ENCODE results near the gene NAV3. TPM values are rescaled to one million over a fixed set of nuclear protein-coding genes. Genes with fewer than 3 reads are reported as not detected.

Gene NAV3, protein sequence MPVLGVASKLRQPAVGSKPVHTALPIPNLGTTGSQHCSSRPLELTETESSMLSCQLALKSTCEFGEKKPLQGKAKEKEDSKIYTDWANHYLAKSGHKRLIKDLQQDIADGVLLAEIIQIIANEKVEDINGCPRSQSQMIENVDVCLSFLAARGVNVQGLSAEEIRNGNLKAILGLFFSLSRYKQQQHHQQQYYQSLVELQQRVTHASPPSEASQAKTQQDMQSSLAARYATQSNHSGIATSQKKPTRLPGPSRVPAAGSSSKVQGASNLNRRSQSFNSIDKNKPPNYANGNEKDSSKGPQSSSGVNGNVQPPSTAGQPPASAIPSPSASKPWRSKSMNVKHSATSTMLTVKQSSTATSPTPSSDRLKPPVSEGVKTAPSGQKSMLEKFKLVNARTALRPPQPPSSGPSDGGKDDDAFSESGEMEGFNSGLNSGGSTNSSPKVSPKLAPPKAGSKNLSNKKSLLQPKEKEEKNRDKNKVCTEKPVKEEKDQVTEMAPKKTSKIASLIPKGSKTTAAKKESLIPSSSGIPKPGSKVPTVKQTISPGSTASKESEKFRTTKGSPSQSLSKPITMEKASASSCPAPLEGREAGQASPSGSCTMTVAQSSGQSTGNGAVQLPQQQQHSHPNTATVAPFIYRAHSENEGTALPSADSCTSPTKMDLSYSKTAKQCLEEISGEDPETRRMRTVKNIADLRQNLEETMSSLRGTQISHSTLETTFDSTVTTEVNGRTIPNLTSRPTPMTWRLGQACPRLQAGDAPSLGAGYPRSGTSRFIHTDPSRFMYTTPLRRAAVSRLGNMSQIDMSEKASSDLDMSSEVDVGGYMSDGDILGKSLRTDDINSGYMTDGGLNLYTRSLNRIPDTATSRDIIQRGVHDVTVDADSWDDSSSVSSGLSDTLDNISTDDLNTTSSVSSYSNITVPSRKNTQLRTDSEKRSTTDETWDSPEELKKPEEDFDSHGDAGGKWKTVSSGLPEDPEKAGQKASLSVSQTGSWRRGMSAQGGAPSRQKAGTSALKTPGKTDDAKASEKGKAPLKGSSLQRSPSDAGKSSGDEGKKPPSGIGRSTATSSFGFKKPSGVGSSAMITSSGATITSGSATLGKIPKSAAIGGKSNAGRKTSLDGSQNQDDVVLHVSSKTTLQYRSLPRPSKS (N-terminal part only)
- total RNA-seq (2021; ENCODE audit: unreplicated experiment) (2.5 TPM), Bru-seq, nascent RNA (percentile 35 among the genes with signal in this experiment), BruChase-seq, experiment 1, labeled RNA remaining after a 2-hour chase (percentile 29 among the genes with signal in this experiment), BruChase-seq, experiment 2, labeled RNA remaining after a 6-hour chase (percentile 26 among the genes with signal in this experiment)
- polyA plus RNA-seq (2012; ENCODE audit: insufficient read length), result 0.27 TPM
- long read RNA-seq, partial matches to known transcripts, result 0 of 1 reads
- long read RNA-seq, other reads (novel, unspliced or antisense), result 1 of 1 reads

- TF ChIP-seq SIN3A (IDR thresholded peaks at IDR 0.05; ENCODE audit: borderline replicate concordance, insufficient read depth, low read depth, low read length), result no peak
- TF ChIP-seq, protein P1, sequence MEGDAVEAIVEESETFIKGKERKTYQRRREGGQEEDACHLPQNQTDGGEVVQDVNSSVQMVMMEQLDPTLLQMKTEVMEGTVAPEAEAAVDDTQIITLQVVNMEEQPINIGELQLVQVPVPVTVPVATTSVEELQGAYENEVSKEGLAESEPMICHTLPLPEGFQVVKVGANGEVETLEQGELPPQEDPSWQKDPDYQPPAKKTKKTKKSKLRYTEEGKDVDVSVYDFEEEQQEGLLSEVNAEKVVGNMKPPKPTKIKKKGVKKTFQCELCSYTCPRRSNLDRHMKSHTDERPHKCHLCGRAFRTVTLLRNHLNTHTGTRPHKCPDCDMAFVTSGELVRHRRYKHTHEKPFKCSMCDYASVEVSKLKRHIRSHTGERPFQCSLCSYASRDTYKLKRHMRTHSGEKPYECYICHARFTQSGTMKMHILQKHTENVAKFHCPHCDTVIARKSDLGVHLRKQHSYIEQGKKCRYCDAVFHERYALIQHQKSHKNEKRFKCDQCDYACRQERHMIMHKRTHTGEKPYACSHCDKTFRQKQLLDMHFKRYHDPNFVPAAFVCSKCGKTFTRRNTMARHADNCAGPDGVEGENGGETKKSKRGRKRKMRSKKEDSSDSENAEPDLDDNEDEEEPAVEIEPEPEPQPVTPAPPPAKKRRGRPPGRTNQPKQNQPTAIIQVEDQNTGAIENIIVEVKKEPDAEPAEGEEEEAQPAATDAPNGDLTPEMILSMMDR (IDR thresholded peaks at IDR 0.05), result no peak
- no peak for TF ChIP-seq POLR2AphosphoS5 (IDR thresholded peaks at IDR 0.05; ENCODE audit: low read depth, low read length)
- TF ChIP-seq, protein P2, sequence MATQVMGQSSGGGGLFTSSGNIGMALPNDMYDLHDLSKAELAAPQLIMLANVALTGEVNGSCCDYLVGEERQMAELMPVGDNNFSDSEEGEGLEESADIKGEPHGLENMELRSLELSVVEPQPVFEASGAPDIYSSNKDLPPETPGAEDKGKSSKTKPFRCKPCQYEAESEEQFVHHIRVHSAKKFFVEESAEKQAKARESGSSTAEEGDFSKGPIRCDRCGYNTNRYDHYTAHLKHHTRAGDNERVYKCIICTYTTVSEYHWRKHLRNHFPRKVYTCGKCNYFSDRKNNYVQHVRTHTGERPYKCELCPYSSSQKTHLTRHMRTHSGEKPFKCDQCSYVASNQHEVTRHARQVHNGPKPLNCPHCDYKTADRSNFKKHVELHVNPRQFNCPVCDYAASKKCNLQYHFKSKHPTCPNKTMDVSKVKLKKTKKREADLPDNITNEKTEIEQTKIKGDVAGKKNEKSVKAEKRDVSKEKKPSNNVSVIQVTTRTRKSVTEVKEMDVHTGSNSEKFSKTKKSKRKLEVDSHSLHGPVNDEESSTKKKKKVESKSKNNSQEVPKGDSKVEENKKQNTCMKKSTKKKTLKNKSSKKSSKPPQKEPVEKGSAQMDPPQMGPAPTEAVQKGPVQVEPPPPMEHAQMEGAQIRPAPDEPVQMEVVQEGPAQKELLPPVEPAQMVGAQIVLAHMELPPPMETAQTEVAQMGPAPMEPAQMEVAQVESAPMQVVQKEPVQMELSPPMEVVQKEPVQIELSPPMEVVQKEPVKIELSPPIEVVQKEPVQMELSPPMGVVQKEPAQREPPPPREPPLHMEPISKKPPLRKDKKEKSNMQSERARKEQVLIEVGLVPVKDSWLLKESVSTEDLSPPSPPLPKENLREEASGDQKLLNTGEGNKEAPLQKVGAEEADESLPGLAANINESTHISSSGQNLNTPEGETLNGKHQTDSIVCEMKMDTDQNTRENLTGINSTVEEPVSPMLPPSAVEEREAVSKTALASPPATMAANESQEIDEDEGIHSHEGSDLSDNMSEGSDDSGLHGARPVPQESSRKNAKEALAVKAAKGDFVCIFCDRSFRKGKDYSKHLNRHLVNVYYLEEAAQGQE (IDR thresholded peaks at IDR 0.05; ENCODE audit: insufficient read depth in 1 of 2, low read depth in 2 of 2, low read length in 1 of 2), result no peak
- no peak for TF ChIP-seq TCF7L2 (IDR thresholded peaks at IDR 0.05; ENCODE audit: low read depth, low read length)
- intact Hi-C loops (cut with micrococcal nuclease; ENCODE audit: unreplicated experiment) (no loop called here), in situ Hi-C loops (cut with HindIII; ENCODE audit: low pct_unique_long_range_greater_than_20kb, low sequenced_read_pairs) (no loop called here)
- no TSS peak for BruUV-seq (replicated peaks)
- no peaks in the 10 kb centered on the region for H3K27me3 ChIP-seq (ENCODE audit: control insufficient read depth, insufficient read depth, low read length)
- ChIA-PET CTCF (no interaction called here), POLR2A (no interaction called here)
- no peaks in the 10 kb centered on the region for H3K4me1 ChIP-seq (ENCODE audit: control insufficient read depth, insufficient read depth, low read length)
- H3K27ac ChIP-seq (ENCODE audit: low read length), result no peak within 1 kb of the TSS
- H3K9me3 ChIP-seq (ENCODE audit: control insufficient read depth, insufficient read depth, low read depth, low read length), result no peaks in the 10 kb centered on the region
- DNase-seq (ENCODE audit: low read depth, low spot score), result no peak
- ATAC-seq, result no peak
- H3K36me3 ChIP-seq (ENCODE audit: control insufficient read depth, insufficient read depth, low read length), result no peaks in the 10 kb centered on the region
- no peak within 1 kb of the TSS for H3K4me3 ChIP-seq (ENCODE audit: low read depth in 2 of 2, low read length in 2 of 2)
These were observed at the start of gene NAV3 for GRCh38 chr12:77830583-77831351. Gene NAV3 (plus strand): TSS chr12:77830894. CDS start chr12:77831462, 568 bp downstream.

DNA sequence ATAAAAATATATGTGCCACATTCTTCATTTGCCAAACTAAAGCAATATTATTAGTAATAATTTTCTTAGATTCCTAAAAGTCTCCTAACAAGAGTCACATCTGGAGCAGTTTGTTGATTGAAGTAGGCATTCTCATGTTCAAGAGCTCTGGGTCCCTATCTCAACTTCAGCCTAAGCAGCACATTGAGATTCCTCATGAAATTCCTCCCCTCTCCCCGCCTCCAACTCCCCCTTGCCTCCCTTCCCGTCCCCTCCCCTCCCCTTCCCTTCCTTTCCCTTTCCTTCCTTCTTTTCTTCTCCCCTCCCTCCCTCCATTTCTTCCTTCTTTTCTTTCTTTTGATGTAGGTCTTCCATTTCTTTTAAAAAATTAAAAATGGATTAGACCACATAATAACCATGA is 48.7 kb upstream of the NAV3 start:
- BruUV-seq (replicated peaks), result no TSS peak
- Histone ChIP-seq H3K4me1 (ENCODE audit: control insufficient read depth, insufficient read depth, low read length) (no peaks in the 10 kb centered on the region), H3K36me3 (ENCODE audit: control insufficient read depth, insufficient read depth, low read length) (no peaks in the 10 kb centered on the region), H3K9me3 (ENCODE audit: control insufficient read depth, insufficient read depth, low read depth, low read length) (no peaks in the 10 kb centered on the region; the same call in 1 of the 2 replicates), H3K4me3 (ENCODE audit: low read depth in 2 of 2, low read length in 2 of 2) (no peak overlapping the region), H3K27me3 (ENCODE audit: control insufficient read depth, insufficient read depth, low read length) (no peaks in the 10 kb centered on the region), H3K27ac (ENCODE audit: low read length) (no peak overlapping the region)
- CTCF ChIA-PET, result no interaction called here
- TF ChIP-seq, protein P1 (IDR thresholded peaks at IDR 0.05), result no peak
- TF ChIP-seq, protein P2 (IDR thresholded peaks at IDR 0.05; ENCODE audit: insufficient read depth in 1 of 2, low read depth in 2 of 2, low read length in 1 of 2), result no peak
- no peak for TF ChIP-seq POLR2AphosphoS5 (IDR thresholded peaks at IDR 0.05; ENCODE audit: low read depth, low read length)
- TF ChIP-seq TCF7L2 (IDR thresholded peaks at IDR 0.05; ENCODE audit: low read depth, low read length), result no peak
- TF ChIP-seq SIN3A (IDR thresholded peaks at IDR 0.05; ENCODE audit: borderline replicate concordance, insufficient read depth, low read depth, low read length), result no peak
- ATAC-seq (no peak), DNase-seq (ENCODE audit: low read depth, low spot score) (no peak)
- POLR2A ChIA-PET, result no interaction called here
- intact Hi-C loops (cut with micrococcal nuclease; ENCODE audit: unreplicated experiment), result no loop called here
- in situ Hi-C loops (cut with HindIII; ENCODE audit: low pct_unique_long_range_greater_than_20kb, low sequenced_read_pairs), result no loop called here
